Heart right ventricle (tissue), 16 donors: ENCODE measurements around the gene CRACR2A. TPM values are rescaled to one million over a fixed set of nuclear protein-coding genes. Genes with fewer than 3 reads are reported as not detected.
A peak's percentile ranks its signal among the peaks of the same experiment; 100 is the strongest.

Experiments used
- ATAC-seq, 8 donors: fragments of 200-7000 bp; cut with Tn5 transposase; one replicate each; pipeline ENCODE4 v1.9.1; 2020; ENCODE audit warnings: mild to moderate bottlenecking in 8 of 8, moderate library complexity in 8 of 8, moderate number of reproducible peaks in 1 of 8
- DNase-seq, 2 donors: peaks; one replicate each; pipeline ENCODE4 v3.0.0-alpha.2; 2020
- H3K27ac ChIP-seq, 10 donors: fragments of 200-600 bp; sonication (generic) in 2 of 10; one replicate each; pipeline versions ENCODE4 v1.5.0 to v1.8.0; 2020 to 2022; ENCODE audit warnings: mild to moderate bottlenecking in 3 of 10
- H3K27me3 ChIP-seq, 7 donors: fragments of 200-600 bp; one replicate each; pipeline ENCODE4 v1.8.0; 2021 to 2022; ENCODE audit warnings: mild to moderate bottlenecking in 2 of 7
- H3K36me3 ChIP-seq, 9 donors: fragments of 200-600 bp; sonication (generic) in 1 of 9; one replicate each; pipeline versions ENCODE4 v1.5.0 to v1.8.0; 2020 to 2022; ENCODE audit warnings: mild to moderate bottlenecking in 2 of 9
- H3K4me1 ChIP-seq, 9 donors: fragments of 200-600 bp; sonication (generic) in 1 of 9; one replicate each; pipeline versions ENCODE4 v1.5.0 to v1.8.0; 2020 to 2022; ENCODE audit warnings: mild to moderate bottlenecking in 4 of 9
- H3K4me3 ChIP-seq, 10 donors: fragments of 200-600 bp; sonication (generic) in 2 of 10; one replicate each; pipeline versions ENCODE4 v1.5.0 to v1.8.0; 2020 to 2022; ENCODE audit warnings: mild to moderate bottlenecking in 7 of 10, moderate library complexity in 2 of 10
- H3K9me3 ChIP-seq, 11 donors: fragments of 200-600 bp in 10 of 11; sonication (generic) in 2 of 11; one replicate each; pipeline versions ENCODE4 v1.5.0 to v1.8.0; 2013 to 2022; ENCODE audit warnings: mild to moderate bottlenecking in 2 of 11, control low read depth in 1 of 11, moderate library complexity in 1 of 11
- CTCF ChIP-seq, 9 donors: fragments of 200-600 bp; sonication (generic) in 2 of 9; IDR thresholded peaks; one replicate each; pipeline versions ENCODE4 v1.5.0 to v1.8.0; 2021 to 2022; ENCODE audit warnings: antibody characterized with exemption in 9 of 9, mild to moderate bottlenecking in 5 of 9, moderate library complexity in 1 of 9
- WGBS, 2 donors: extraction: QIAGEN DNeasy Blood & Tissue Kit; methylation state at CpG; one replicate each; pipeline ENCODE4 v1.1.7; 2013; ENCODE audit warnings: inconsistent platforms in 1 of 2; 5-methylcytosine and 5-hydroxymethylcytosine counted together
- intact Hi-C, 10 donors: fragments of 100-400 bp; cut with DNase I; formaldehyde crosslinking; loops; one replicate each; pipeline versions ENCODE4 v1.11.1 to v1.14.2; 2022
- polyA plus RNA-seq, 2 donors: library from polyadenylated mRNA; stranded (reverse); fragments of 200-250 nt; gene quantifications; one replicate each; pipeline ENCODE4 v1.2.3, GENCODE V29; 2013
- total RNA-seq, 10 donors: library from RNA; stranded (reverse); fragmentation: NEBNext Ultra II Directional in 3 of 10; extraction: Animal tissue kit (Norgen Biotek cat#: 25700) in 3 of 10; gene quantifications; one replicate each; pipeline versions ENCODE4 v1.2.1 to v1.2.4, GENCODE V29; 2021 to 2023
- donor health status: Arrhythmogenic right ventricular cardiomyopathy.
- donor health status: ischemic (EF 13 %, LVEDD 7.1; RV severe dilation, severe dysfunction).
- donor health status: healthy with polysubstance abuse.
- donor health status: DM: no; HTN: yes; CAD: no.
- donor health status: DM: no; HTN: no; CAD: no.
- donor health status: ischemic (EF 25% LVEDD 6.9; RV normal size, moderate dysfunction).
- donor health status: ischemic (EF 25% LVEDD 5.7; RV mildly dilated, moderate dysfunction).
- donor health status: healthy.
- donor health status: DM: yes; HTN: yes; CAD: no.
- donor health status: Ischemic cardiomyopathy.
- donor health status: ischemic (EF 35%, LVEDD 5.7; RV mildly dilated, moderate dysfunction).
- donor health status: nonischemic (EF 11% LVEDD 7.7; RV severe dilation, severe dysfunction).
- donor health status: DM: yes; HTN: yes; CAD: no.
- donor health status: PGD.
- donor health status: ischemic (EF 29% LVEDD 5.4; RV normal size, mild dysfunction).
- donor health status: nonischemic (EF 23%, LVEDD 6.1; RV moderate dilation, normal function).

CRACR2A gene
- total and polyA plus RNA-seq, 12 donors, result 0.64 to 10.4 (median 4.6) TPM

DNA sequence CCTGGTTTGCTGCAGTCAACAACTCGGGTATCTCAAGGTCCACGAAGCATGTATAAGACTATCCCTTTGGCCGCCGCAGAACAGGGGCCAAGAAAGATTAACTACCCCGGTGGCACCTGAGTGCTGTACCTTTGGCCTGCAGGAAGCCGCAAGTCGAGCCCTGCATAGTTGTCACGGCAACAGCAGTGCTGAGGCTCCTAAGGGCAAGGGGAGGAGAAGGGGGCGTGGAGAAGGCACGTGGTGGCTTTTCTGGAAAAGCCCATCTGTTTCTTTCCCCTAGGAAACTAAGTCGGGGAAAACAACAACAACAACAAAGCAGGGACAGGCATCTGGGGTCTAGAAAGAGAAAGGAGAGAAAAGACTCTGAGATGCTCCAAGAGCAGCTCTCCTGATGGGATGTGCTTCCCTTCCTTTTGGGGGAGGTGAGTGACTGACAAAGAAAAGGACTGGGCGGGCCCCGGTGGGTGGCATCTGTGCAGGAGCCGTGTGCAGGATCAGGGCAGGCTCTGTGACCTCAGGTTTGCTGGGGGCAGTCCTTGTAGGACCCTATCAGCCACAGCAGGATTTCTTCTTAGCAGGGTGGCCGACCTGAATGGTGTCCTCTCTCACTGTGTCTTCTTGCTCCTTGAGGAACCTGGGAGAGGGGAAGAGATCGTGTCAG is 138.0 kb downstream of the CRACR2A start:
- 81 to 85% methylated on average over 16 of the region's 16 CpGs for WGBS, 2 donors
- Histone ChIP-seq H3K27me3 (no peaks in the 10 kb centered on the region), H3K4me1 (peaks cover 0 to 15% (median 0%) of the 10 kb centered on the region in 9 donors), H3K4me3 (no peak overlapping the region), H3K36me3 (peaks cover 0 to 32% (median 0%) of the 10 kb centered on the region in 9 donors), H3K27ac (no peak overlapping the region), H3K9me3 (peaks cover 0 to 7% (median 0%) of the 10 kb centered on the region in 11 donors)
- intact Hi-C loops, result loop anchor here in 1 of 10 donors (10.0 kb wide), 1 partner anchor 280 kb away; no protein-coding TSS in a partner anchor
- TF ChIP-seq CTCF (IDR thresholded peaks at IDR 0.05), result no peak
- DNase-seq (no peak), ATAC-seq (no peak)

DNA sequence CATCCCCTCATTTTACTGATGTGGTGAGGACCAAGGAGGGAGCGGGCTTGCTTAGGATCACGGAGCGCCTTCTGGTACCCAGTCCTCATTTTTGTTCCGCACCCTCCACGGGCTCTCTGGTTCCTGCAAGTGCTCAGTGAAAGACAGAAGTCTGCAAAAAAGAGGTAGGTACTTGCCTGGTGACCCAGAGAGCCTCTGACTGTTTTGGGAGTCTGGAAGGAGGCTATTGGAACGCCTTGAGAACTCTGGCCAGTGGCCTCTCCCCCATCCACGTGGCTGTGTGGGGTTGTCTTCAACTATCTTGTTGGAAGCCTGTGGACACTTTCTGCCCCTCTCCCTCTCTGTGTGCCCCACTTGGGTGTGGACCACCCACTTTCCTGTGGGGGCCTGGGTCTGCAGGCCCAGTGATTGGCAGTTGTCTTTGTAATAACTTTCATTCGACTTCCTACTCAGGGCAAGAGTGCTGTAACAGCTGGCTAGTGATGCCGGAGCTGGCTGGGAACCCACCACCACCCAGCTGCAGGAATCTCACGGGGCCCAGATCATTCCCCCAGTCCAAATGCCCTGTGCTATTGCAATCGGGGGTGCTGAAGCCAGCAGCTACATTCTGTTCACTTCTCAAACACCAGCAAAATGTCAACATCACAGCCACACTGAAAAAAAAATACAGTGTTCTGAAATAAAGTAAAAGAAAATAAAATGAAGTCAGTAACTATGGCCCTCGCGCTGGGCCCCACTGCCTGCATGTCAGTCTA is 139.1 kb downstream of the CRACR2A start:
- no peak for TF ChIP-seq CTCF (IDR thresholded peaks at IDR 0.05)
- Histone ChIP-seq H3K4me1 (peaks cover 0 to 18% (median 3%) of the 10 kb centered on the region in 9 donors), H3K9me3 (peaks cover 0 to 18% (median 0%) of the 10 kb centered on the region in 11 donors), H3K4me3 (no peak overlapping the region), H3K27me3 (no peaks in the 10 kb centered on the region), H3K27ac (no peak overlapping the region), H3K36me3 (peaks cover 0 to 23% (median 0%) of the 10 kb centered on the region in 9 donors)
- intact Hi-C loops, result loop anchor here in 1 of 10 donors (10.0 kb wide), 1 partner anchor 279 kb away; no protein-coding TSS in a partner anchor
- 83 to 92% methylated on average over 13 of the region's 13 CpGs for WGBS, 2 donors
- DNase-seq, result no peak
- no peak for ATAC-seq

GRCh38 chr12:3611860-3612703 is 140.8 kb downstream of the CRACR2A start:
- H3K36me3 ChIP-seq, result peaks cover 0 to 23% (median 0%) of the 10 kb centered on the region in 9 donors
- WGBS, 2 donors, result 48 to 59% methylated on average over 8 of the region's 8 CpGs
- H3K4me1 ChIP-seq, result peaks cover 0 to 35% (median 16%) of the 10 kb centered on the region in 9 donors
- H3K27ac ChIP-seq, result peak overlapping the region; percentile 24 to 88 (median 79)
- DNase-seq (peak in 1 of 2 donors; percentile 50), ATAC-seq (peak; percentile 72 to 96 (median 85))
- H3K27me3 ChIP-seq, result no peaks in the 10 kb centered on the region
- peaks cover 0 to 18% (median 0%) of the 10 kb centered on the region in 11 donors for H3K9me3 ChIP-seq
- no peak overlapping the region for H3K4me3 ChIP-seq
- TF ChIP-seq CTCF (IDR thresholded peaks at IDR 0.05), result no peak
- intact Hi-C loops, result loop anchor here in 1 of 10 donors (10.0 kb wide), 1 partner anchor 277 kb away; no protein-coding TSS in a partner anchor
